CD4-positive, alpha-beta T cell treated with Interleukin-6 for 4 hours (primary cell): ENCODE data around the gene PLGLB2.
"Not testable (repeated sequence)": the region's sequence is repeated elsewhere in the genome, so short reads cannot be mapped to it uniquely, and the experiment has no call there.

Source experiments
- DNase-seq: peaks from one replicate; pipeline ENCODE4 v3.0.0-alpha.2; 2020; ENCODE audit warnings: mixed read lengths

PLGLB2 gene

DNA sequence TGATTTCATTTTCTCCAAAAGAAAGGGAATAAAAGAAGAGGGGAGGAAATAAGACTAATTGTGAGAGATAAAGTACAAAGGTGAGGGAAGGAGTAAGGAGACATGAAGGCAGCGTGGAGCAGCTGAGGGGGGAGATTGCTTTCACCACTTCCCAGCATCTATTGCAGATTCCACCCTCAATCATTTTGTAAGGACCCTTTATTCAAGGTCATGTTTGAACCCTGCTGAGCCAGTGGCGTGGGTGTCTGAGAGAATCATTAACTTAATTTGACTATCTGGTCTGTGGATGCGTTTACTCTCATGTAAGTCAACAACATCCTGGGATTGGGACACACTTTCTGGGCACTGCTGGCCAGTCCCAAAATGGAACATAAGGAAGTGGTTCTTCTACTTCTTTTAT, at the start of gene PLGLB2:
TSS of gene PLGLB2 (plus strand) at position 297 of the 400 bp plus-strand sequence. CDS start at position 364, 67 bp downstream.
- not testable (repeated sequence) for DNase-seq

DNA sequence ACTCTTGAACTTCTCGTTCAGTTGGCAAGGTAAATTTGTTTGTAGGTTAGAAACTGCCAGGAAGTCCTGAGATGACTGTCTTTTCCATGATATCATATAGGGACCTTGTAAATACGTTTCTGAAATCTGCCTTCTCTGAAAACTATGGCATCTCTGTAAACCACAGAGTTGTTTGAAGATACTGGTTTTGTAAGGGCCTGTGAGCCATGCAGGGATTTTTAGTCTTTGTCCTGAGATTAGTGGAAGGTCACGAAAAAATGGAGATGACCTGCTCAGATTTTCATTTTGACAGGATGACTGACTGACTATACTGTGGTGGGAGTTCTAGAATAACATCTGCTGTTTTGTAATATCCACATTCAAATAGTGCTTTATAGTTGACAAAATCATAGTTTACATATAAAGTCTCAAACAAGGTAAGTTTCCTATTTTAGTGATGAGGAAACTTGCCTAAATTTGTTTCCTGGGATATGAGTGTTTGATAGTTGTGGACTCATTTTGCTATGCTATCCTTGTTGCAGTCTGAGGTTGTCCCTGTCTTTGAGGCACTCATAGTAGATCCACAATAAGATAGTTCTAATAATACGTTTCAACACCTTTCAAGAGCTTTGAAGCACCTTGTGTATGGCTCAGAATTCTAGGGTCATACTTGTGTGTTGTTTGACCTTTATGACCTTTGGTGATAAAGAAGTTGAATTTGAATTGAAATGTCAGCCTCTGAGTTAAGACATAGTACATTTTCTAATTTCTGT, 43.1 kb upstream of the PLGLB2 start:
- not testable (repeated sequence) for DNase-seq

DNA sequence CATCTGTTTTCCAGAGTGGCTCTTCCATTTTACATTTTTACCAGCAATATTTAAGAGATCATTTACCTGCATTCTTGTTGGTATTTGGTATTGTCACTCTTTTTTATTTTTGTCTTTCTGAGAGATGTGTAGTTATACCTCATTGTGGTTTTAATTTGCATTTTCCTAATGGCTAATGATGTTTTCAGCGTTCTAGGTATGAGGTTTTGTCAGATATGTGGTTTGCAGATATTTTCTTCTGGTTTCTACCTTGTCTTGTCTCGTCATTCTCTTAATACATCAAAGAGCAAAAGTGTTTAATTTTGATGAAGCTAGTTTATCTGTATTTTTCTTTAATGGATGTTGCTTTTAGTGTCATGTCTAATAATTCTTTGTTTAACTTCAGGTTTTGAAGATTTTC, 39.5 kb upstream of the PLGLB2 start:
- not testable (repeated sequence) for DNase-seq

DNA sequence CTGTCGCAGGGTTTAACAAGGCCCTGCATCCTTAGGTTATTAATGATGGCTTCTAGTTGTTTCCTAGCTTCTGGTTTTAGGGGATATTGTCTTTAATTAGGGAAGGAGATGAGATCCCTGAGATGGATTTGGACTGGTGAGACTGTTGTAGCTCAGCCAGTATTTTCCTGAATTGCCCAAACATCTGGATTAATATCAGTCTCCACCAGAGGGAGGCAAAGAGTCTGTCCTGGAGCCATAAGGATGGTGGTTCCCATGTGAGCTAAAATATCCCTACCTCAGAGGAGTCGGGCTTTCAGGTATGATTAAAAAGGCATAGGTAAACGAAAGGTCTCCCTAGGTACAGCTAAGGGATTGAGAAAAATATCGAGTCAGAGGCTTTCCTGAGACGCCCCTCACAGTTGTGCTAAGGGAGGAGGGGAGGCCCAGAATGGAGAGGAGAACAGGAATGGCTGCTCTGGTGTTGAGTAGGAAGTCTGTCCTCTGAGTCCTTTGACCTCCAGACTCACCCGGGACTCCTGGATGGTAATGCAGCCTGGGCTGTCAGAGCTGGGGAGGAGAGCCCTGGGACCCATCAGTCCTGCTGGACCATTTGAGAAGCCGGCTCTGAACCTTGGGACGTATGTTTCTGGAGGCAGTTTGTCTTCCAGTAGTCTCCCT, 19.8 kb upstream of the PLGLB2 start:
- DNase-seq = not testable (repeated sequence)

- DNase-seq = not testable (repeated sequence)
Measured at GRCh38 chr2:87740928-87741327, 7.0 kb upstream of the PLGLB2 start.

GRCh38 chr2:87742393-87743108, 5.3 kb upstream of the PLGLB2 start:
- DNase-seq = not testable (repeated sequence)

DNA sequence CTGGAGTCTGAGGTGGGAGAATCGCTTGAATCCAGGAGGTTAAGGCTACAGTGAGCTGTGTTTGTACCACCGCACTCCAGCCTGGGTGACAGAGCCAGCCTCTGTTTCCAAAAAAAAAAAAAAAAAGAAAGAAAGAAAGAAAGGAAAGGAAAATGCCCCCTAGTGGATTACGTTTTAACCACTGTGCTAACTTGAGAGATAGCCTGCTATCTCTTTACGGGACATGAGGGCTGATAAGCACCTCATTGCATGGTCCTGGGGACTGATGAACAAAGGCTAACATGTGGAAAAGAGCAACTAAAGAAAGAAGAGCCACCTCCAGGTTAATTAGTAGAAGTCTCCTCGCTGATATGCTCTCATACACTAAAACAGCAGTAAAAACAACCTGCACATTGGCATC, 4.2 kb upstream of the PLGLB2 start:
- not testable (repeated sequence) for DNase-seq

DNA sequence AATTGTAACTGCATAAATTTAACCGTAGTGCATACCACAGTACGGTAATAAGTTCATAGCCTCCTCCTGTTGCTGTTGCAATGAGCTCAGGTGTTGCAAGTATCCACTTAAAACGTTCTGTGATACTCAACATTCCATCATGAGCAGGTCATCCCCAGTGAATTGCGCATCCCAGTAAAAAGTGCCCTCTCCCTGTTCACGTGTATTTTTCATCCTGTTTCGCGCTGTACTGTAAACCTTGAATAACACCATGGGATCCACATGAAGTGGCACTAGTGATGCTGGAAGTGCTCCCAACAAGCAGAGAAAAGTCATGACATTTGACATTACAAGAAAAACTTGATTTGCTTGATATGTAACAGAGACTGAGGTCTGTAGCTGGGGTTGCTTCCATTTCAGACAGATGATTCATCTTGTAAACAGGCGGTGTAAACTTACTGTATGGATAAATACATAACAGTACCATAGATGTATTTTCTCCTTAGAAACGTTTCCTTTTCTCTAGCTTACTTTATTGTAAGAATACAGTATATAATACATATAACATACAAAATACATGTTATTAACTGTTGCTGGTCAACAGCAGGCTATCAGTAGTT, 2.4 kb upstream of the PLGLB2 start:
- DNase-seq = not testable (repeated sequence)

DNA sequence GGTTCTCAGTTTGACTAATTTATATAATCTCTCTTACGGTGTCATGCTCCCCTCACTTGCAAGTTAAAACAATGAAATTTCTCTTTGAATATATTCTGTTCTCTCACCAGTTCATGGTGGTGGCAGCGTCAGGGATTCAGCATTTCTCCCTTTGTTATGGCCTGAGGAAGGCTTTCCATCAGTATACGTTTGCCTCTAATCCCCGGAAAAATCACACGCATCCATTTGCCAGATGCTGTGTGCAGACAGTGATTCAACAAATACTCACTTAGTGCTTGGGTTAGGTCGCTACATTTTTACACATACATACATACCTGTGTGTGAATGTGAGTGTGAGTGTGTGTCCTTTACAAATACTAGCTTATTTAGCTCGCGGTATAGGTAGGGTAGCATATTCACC, 637 bp downstream of the PLGLB2 start:
- DNase-seq = not testable (repeated sequence)

- not testable (repeated sequence) for DNase-seq
Measured at GRCh38 chr2:87750560-87750959, 2.7 kb downstream of the PLGLB2 start.

DNA sequence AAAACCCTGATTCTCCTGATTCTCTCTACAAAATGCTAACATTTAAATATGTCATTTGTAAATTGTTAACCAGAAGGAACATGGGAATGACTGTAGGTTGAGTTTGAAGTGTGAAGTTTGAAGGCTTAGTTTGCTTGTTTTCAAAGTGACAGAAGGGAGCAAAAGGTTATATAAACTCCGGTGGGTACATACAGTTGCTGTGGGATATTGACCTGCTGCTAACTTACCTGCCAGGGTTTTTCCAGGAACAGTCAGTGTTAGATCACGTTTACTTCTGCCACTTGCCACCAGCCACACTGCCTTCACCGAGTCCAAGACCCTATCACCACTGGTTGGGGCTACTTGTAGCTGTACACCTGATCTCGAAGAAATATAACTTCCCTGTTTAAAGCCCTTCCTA, 6.9 kb downstream of the PLGLB2 start:
- DNase-seq = not testable (repeated sequence)
